ENCODE results near the gene ADNP. TPM values are rescaled to one million over a fixed set of nuclear protein-coding genes. Genes with fewer than 3 reads are reported as not detected.

The ADNP gene
- total RNA-seq, 2 experiments from 2014 or later, result 75.1 to 77.6 TPM

DNA sequence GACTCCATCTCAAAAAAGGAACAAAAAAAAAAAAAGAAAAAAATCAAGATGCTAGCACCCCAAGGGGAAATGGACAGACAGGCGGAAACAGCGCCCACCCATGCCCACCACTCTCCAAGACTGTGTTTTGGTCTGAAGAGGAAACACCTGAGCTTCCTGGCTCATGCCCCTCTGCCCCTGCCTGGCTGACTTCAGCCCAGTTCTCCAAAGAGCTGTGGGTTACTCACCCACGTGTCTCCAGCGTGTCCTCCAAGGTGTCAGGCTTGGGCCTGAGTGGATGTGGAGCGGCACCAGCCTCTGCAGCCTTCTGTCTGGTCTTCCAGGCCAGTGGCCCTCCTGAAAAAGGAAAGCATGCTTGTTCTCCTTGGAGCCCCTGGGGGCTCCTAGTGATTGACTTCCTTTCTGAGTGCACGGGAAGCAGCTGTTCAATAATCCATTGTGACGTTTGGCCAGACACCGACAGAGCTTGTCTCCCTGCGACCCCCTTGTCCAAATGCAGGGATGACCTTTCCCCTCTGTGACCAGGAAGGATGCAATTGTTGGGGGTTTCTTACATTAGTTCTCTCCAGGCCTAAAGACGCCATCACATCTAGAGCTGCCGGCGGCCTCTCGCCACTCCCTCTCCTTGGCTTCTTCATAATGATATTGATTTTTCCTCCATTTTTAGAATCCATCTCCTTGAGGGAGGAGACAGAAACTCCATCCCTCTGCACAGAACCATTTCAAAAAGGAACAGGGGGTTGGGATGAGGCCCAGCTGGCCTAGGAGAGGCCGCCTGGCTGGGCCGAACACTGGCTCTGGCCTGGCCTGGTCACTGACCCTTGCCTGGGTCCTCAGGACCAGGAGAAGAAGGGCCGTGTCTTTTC, 58.4 kb downstream of the ADNP start:
- Mint-ChIP-seq H3K9me3 (no peaks in the 10 kb centered on the region), H3K4me3 (no peak overlapping the region), H3K27ac (no peak overlapping the region), H3K27me3 (no peaks in the 10 kb centered on the region), H3K36me3 (peaks cover 5% of the 10 kb centered on the region), H3K4me1 (no peaks in the 10 kb centered on the region)
- no peak for DNase-seq
- no peak for ATAC-seq (ENCODE audit: low read depth)
- POLR2A ChIA-PET, result no interaction called here

DNA sequence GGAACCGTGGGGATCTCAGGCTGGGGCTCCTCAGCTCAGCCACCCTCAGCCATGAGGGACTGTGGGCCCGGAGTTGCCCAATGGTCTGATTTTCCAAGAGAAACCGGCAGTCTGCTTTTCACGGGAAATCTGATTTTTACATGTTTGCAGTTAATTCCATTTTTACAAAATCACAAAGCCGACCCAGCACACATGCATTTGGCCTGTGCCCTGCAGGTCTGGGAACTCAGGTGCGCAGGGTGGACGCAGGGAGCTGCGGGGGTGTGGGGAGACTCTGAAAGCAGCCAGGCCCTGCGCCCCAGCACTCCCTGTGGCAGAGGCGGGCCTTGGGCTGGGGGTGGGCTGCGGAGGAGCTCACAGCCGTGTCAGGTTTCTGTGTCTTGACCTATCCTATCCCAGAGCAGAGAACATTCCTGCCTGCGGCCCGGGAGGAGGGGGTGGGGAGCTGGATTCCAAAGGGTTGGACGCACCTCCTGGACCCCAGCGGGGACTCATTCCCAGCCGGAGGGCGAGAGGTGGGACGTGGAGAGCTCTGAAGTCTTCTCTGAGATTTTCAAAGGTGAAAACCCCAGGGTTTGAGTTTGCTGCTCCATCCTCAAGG, 60.6 kb downstream of the ADNP start:
- Mint-ChIP-seq H3K4me3 (no peak overlapping the region), H3K4me1 (no peaks in the 10 kb centered on the region), H3K36me3 (peaks cover 1% of the 10 kb centered on the region), H3K27ac (no peak overlapping the region), H3K9me3 (no peaks in the 10 kb centered on the region), H3K27me3 (no peaks in the 10 kb centered on the region)
- DNase-seq (no peak), ATAC-seq (ENCODE audit: low read depth) (no peak)
- POLR2A ChIA-PET, result no interaction called here

DNA sequence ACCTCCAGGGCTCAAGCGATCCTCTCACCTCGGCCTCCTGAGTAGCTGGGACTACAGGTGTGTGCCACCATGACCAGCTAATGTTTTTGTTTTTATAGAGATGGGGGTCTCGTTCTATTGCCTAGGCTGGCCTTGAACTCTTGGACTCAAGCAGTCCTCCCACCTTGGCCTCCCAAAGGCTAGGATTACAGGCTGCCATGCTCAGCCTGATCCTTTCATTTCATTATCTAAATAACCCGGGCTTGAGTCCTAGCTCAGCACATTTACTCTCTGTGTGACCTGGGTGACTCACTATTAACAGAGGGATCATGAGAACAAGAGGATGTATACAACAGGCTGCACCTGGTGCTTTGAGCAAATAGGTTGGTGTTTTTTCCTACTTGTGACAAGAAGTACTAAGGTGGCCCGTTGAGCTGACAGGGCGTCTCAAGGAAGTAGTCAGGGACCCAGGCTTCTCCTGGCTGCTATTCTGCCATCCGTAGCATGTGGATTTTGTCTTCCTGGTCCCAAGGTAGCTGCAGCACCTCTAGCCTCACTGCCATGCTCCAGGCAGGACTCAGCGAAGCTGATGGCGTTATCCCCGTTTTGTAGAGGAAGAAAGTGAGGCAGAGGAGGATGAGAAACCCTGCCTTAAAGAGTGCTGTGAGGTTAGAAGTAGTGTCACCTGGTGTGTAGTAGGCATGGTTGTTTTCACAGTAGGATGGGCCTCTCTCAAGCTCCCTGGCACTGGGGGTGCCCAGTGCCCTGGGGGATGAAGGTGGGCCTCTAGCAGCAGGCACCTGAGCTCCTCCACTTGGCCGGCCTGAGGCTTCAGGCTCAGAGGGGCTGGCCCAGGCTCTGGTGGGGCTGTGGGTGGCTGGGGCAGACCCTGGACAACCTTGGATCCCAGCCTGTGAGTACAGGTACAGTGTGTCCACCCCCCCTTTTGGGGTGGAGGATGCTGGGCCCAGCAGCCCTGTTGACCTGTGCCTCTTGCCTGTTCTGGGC, 62.4 kb downstream of the ADNP start:
- no peak for ATAC-seq (ENCODE audit: low read depth)
- POLR2A ChIA-PET, result no interaction called here
- no peaks in the 10 kb centered on the region for H3K27me3 Mint-ChIP-seq
- peaks cover 1% of the 10 kb centered on the region for H3K36me3 Mint-ChIP-seq
- H3K9me3 Mint-ChIP-seq, result no peaks in the 10 kb centered on the region
- H3K27ac Mint-ChIP-seq, result no peak overlapping the region
- no peak overlapping the region for H3K4me3 Mint-ChIP-seq
- H3K4me1 Mint-ChIP-seq, result no peaks in the 10 kb centered on the region
- DNase-seq, result no peak

DNA sequence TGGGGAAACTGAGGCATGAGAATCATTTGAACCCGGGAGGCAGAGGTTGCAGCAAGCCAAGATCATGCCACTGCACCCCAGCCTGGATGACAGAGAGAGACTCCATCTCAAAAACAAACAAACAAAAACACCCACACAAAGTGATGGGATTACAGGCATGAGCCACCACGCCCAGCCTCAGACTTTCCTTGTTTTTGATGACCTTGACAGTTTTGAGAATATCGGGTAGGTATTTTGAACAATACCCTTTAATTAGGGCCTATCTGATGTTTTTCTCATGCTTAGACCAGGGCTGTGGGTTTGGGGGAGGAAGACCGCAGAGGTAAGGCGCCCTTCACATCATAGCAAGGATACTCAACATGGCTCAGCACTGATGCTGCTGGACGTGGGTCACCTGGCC, 63.4 kb downstream of the ADNP start:
- Mint-ChIP-seq H3K4me3 (no peak overlapping the region), H3K9me3 (no peaks in the 10 kb centered on the region), H3K36me3 (peaks cover 1% of the 10 kb centered on the region), H3K4me1 (no peaks in the 10 kb centered on the region), H3K27me3 (no peaks in the 10 kb centered on the region), H3K27ac (no peak overlapping the region)
- DNase-seq (no peak), ATAC-seq (ENCODE audit: low read depth) (no peak)
- POLR2A ChIA-PET, result no interaction called here

DNA sequence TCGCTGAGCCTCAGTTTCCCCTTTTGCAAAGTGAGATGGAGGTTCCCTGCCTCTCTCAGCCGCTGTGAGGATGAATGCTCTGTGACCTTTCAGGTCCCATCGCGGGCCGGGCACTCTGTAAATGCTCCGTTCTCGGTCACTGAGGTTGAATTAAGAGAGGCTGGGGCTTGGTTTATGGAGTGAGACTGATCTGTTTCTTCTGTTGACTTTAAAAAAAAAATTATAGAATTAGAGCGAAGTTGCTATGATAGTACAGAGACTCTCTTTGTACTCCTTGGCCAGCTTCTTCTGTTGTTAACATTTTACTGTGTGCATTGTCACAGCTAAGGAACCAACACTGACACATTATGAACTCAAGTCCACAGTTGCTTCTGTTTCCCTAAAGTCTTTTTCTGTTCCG, 64.4 kb downstream of the ADNP start:
- POLR2A ChIA-PET, result no interaction called here
- no peak overlapping the region for H3K4me3 Mint-ChIP-seq
- peaks cover 1% of the 10 kb centered on the region for H3K36me3 Mint-ChIP-seq
- ATAC-seq (ENCODE audit: low read depth), result no peak
- no peaks in the 10 kb centered on the region for H3K4me1 Mint-ChIP-seq
- H3K27me3 Mint-ChIP-seq, result no peaks in the 10 kb centered on the region
- DNase-seq, result no peak
- no peak overlapping the region for H3K27ac Mint-ChIP-seq
- H3K9me3 Mint-ChIP-seq, result no peaks in the 10 kb centered on the region

DNA sequence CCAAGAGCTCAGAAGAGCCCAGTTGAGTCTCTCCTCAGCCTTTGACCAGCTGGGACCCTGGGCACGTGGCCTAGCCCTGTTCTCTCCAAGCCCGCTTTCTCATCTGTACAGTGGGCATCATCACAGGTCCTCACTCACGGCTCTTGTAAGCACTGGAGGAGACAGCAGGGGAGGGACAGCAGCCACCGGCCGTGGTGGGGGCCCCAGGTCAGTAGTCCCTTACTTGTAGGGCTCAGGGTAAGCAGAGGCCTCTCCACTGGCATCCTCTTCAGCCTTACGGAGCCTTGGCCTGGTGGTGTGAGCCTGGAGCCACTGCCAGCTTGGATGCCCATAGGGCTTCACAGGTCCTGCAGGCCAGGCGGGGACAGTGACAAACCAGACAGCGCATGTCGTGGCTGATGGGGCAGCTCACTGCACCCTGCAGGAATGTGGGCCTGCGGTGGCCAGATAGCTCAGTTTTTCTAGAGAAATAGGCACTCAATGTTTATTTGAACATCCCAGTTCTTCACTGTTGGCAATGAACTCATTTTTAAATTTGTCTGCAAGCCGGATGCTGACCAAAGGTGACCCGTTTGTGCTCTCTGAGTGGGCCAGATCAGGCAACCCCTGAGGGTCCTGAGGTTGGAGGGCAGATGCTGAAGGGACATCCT, 65.1 kb downstream of the ADNP start:
- H3K4me1 Mint-ChIP-seq, result no peaks in the 10 kb centered on the region
- POLR2A ChIA-PET, result no interaction called here
- H3K27ac Mint-ChIP-seq, result no peak overlapping the region
- no peak overlapping the region for H3K4me3 Mint-ChIP-seq
- H3K36me3 Mint-ChIP-seq, result peaks cover 1% of the 10 kb centered on the region
- H3K9me3 Mint-ChIP-seq, result no peaks in the 10 kb centered on the region
- no peaks in the 10 kb centered on the region for H3K27me3 Mint-ChIP-seq
- ATAC-seq (ENCODE audit: low read depth) (no peak), DNase-seq (no peak)

DNA sequence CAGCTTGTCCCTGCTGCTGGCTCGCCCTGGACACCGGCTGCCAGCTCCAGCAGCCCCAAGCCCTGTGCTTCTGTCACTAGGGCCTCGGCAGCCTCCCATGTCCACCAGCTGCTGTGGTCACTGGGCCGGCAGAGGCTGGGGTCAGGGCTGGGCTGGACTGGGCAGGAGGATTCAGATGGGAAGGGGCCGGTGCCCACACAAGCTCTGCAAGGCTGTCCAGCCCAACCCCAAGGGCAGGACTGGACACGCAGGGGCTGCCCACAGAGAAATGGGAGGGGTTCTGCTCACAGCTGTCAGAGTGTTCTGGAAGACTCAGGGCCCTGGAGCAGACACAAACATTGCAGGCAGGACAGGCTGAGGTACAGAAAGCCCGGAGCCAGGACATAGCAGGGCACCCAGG, 65.6 kb downstream of the ADNP start:
- Mint-ChIP-seq H3K4me3 (no peak overlapping the region), H3K27me3 (no peaks in the 10 kb centered on the region), H3K27ac (no peak overlapping the region), H3K4me1 (no peaks in the 10 kb centered on the region), H3K36me3 (peaks cover 1% of the 10 kb centered on the region), H3K9me3 (no peaks in the 10 kb centered on the region)
- DNase-seq (no peak), ATAC-seq (ENCODE audit: low read depth) (no peak)
- POLR2A ChIA-PET, result no interaction called here

DNA sequence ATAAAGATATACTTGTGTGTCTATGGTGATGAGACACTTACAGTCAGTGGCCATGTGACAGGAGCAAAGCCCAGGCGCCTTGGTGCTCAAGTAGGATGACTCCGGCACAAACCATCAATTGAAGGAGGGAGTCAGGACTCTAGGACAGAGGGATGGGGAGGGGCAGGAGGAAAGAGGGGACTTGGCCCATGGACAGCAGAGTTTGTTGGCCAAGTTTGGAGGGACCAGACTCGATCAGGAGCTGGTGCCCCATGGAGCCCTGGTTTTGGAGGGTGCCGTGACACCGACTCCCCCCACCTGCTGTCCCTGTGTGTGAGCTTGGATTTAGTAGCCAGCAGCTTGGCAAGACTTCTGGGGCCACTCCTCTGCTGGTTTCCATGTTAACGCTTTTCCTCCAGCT, 66.1 kb downstream of the ADNP start:
- H3K27ac Mint-ChIP-seq, result no peak overlapping the region
- no peaks in the 10 kb centered on the region for H3K9me3 Mint-ChIP-seq
- POLR2A ChIA-PET, result no interaction called here
- DNase-seq (no peak), ATAC-seq (ENCODE audit: low read depth) (no peak)
- H3K36me3 Mint-ChIP-seq, result peaks cover 1% of the 10 kb centered on the region
- H3K4me3 Mint-ChIP-seq, result no peak overlapping the region
- no peaks in the 10 kb centered on the region for H3K27me3 Mint-ChIP-seq
- no peaks in the 10 kb centered on the region for H3K4me1 Mint-ChIP-seq

DNA sequence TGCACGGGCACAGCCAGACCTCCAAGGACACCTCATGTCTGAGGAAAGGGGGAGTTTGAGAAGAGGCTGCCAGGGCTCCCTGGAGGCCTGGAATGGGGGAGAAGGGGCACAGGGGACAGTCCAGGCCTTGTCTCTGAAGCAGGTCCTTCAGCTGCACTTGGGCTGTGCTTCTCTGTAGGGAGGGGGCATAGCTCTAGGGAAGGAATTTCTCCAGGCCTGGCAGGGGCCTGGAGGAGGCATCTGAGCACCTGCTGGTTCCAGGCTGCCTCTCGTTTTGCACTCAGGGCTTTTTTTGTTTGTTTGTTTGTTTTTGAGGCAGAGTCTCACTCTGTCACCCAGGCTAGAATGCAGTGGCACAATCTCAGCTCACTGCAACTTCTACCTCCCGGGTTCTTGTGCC, 68.7 kb downstream of the ADNP start:
- H3K27me3 Mint-ChIP-seq, result no peaks in the 10 kb centered on the region
- no peaks in the 10 kb centered on the region for H3K4me1 Mint-ChIP-seq
- no peaks in the 10 kb centered on the region for H3K9me3 Mint-ChIP-seq
- no peak overlapping the region for H3K4me3 Mint-ChIP-seq
- no peaks in the 10 kb centered on the region for H3K36me3 Mint-ChIP-seq
- POLR2A ChIA-PET, result interaction anchor here (0.9 kb wide), 1 partner anchor 23 kb away, joined by 8 read pairs; no protein-coding TSS in a partner anchor
- ATAC-seq (ENCODE audit: low read depth) (no peak), DNase-seq (no peak)
- H3K27ac Mint-ChIP-seq, result no peak overlapping the region

DNA sequence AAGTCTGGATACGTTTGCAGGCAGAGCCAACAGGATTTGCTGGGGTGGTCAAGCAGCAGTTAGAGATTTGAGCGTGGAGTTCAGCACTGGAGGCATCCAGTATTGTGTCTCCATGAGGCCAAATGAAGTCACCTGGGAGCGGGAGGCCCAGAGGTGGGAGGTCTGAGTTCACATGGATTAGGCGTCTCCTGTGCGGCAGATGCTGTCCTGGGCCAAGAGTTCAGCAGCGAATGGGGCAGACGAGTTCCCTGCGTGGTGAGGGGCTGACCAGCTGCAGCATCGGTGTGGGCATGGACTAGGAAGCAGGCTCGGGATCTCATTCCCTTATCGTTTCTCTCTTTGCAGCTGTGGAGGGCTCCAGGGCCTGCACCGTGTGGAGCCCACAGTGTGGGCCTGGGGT, 70.2 kb downstream of the ADNP start:
- POLR2A ChIA-PET, result no interaction called here
- H3K27me3 Mint-ChIP-seq, result no peaks in the 10 kb centered on the region
- no peak for DNase-seq

DNA sequence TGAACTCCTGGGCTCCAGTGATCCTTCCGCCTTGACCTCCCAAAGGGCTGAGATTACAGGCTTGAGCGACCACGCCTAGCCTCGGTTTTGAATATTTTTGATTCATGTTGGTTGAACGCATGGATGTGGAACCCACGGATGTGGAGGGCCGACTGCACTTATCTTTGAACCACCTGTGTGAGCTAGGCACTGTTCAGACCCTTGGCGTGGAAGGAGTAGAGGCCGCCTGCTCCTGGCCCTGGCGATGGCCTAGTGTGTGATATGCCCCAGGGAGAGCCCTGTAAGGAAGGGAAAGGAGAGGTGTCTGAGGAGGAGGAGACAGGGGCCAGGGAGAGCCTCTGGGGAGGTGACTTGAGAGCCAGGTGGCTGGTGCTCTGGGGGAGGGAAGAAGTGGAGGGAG, 72.1 kb downstream of the ADNP start:
- Mint-ChIP-seq H3K4me3 (no peak overlapping the region), H3K9me3 (no peaks in the 10 kb centered on the region), H3K27me3 (no peaks in the 10 kb centered on the region), H3K36me3 (peaks cover 4% of the 10 kb centered on the region), H3K4me1 (no peaks in the 10 kb centered on the region), H3K27ac (no peak overlapping the region)
- ATAC-seq (ENCODE audit: low read depth), result no peak
- no peak for DNase-seq
- POLR2A ChIA-PET, result interaction anchor here (0.6 to 0.7 kb wide), 2 partner anchors 54 to 816 kb away, joined by 3 to 6 read pairs; no protein-coding TSS in a partner anchor

More for the DNA sequence above, 70.2 kb downstream of the ADNP start:
- no peak overlapping the region for H3K4me3 Mint-ChIP-seq
- no peak for ATAC-seq (ENCODE audit: low read depth)
- H3K36me3 Mint-ChIP-seq, result no peaks in the 10 kb centered on the region
- H3K27ac Mint-ChIP-seq, result no peak overlapping the region
- no peaks in the 10 kb centered on the region for H3K9me3 Mint-ChIP-seq
- no peaks in the 10 kb centered on the region for H3K4me1 Mint-ChIP-seq

DNA sequence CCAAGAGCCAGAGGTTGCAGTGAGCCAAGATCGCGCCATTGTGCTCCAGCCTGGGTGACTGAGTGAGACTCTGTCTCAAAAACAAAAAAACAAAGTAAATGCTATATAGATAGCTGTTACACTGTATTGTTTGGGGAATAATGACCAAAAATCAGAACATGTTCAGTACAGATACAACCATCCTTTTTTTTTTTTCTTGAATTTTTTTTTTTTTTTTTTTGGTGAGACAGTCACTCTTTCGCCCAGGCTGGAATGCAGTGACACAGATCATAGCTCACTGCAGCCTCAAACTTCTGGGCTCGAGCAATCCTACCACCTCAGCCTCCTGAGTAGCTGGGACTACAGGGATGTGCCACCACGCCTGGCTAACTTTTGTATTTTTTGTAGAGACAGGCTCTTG, 72.7 kb downstream of the ADNP start:
- Mint-ChIP-seq H3K27me3 (no peaks in the 10 kb centered on the region), H3K4me1 (no peaks in the 10 kb centered on the region), H3K4me3 (no peak overlapping the region), H3K9me3 (no peaks in the 10 kb centered on the region), H3K36me3 (peaks cover 4% of the 10 kb centered on the region), H3K27ac (no peak overlapping the region)
- POLR2A ChIA-PET, result interaction anchor here (0.7 kb wide), 1 partner anchor 816 kb away, joined by 3 read pairs; no protein-coding TSS in a partner anchor
- no peak for DNase-seq
- no peak for ATAC-seq (ENCODE audit: low read depth)

DNA sequence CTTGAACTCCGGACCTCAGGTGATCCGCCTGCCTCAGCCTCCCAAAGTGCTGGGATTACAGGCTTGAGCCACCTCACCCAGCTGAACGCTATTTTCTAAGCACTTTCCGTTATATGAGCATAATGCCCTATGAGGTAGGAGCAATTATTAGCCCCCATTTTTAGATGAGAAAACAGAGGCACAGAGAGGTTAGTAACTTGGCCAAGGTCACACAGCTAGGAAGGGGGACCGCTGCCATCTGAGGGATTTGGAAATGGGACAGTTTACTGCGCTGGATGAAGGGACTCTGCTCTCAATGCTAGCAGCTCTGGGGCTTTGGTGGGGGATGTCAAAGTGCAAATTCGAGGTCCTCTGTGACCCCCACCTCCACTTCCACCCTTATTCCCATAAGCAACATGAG, 73.9 kb downstream of the ADNP start:
- no peaks in the 10 kb centered on the region for H3K27me3 Mint-ChIP-seq
- ATAC-seq (ENCODE audit: low read depth) (no peak), DNase-seq (no peak)
- no peaks in the 10 kb centered on the region for H3K4me1 Mint-ChIP-seq
- POLR2A ChIA-PET, result no interaction called here
- no peak overlapping the region for H3K4me3 Mint-ChIP-seq
- no peaks in the 10 kb centered on the region for H3K9me3 Mint-ChIP-seq
- peaks cover 4% of the 10 kb centered on the region for H3K36me3 Mint-ChIP-seq
- no peak overlapping the region for H3K27ac Mint-ChIP-seq

Data from activated naive CD8-positive, alpha-beta T cell treated with anti-CD3 and anti-CD28 coated beads, Interleukin-2, amount 10 ng/mL, durations not matched to agents 7 days and 5 days (primary cell).